C4-2B (cell line): Measurements from ENCODE around the gene TENM4.

Source experiments
- H3K27ac ChIP-seq: fragments of 450-650 bp; 2 replicates; pipeline ENCODE4 v1.5.1; 2017
- CTCF ChIP-seq: fragments of 450-650 bp; conservative IDR thresholded peaks from 2 replicates; pipeline ENCODE4 v1.5.1; 2017; ENCODE audit warnings: mild to moderate bottlenecking
- ZFX ChIP-seq: fragments of 450-650 bp; IDR thresholded peaks from 2 replicates; pipeline ENCODE4 v1.6.1; 2017

Gene TENM4

DNA sequence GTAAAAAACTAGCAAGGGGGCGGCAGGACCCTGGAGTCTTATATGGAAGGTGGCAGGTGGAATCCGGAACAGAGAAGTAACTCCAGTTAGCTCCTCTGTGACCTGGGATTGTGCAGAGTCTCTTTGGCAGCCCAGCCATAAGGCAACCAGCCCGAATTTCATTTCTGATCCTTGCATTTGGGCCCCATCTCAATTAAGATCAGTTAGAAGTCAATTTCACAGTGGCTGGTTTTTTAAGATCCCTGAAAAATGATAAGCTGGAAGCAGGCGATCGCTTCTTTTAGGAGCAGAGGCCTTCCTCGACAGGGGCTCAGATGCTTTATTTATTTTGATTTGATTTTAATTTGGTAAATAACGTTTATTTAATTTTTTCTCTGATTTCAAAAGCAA lies 199.0 kb downstream of the TENM4 start:
- TF ChIP-seq ZFX (no peak), CTCF (no peak)
- H3K27ac ChIP-seq: no peak overlapping the region

- H3K27ac ChIP-seq: no peak overlapping the region
- TF ChIP-seq ZFX (no peak), CTCF (no peak)
These were observed 199.5 kb downstream of the TENM4 start for GRCh38 chr11:79241205-79241851.

DNA sequence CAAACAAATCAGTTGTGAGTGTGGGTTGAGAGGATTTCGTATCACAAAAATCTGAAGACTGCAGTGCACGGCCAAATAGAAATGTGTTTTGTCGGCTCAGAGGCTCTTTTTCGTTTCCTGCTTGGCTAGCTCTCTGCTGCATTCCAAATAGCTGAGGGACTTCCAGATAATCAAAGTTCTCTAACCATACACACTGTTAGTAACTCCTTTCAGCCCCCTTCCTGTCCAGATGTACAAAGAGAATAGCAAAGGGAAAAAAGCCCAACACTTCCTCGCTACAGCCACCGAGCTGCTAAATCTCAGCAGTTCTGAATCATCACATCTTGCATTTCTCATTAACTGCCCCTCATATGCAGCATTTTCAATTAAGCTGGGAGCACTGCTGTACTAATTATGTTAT lies 203.1 kb downstream of the TENM4 start:
- TF ChIP-seq CTCF: no peak
- no peak for TF ChIP-seq ZFX

GRCh38 chr11:79237091-79237490 lies 203.7 kb downstream of the TENM4 start:
- no peak overlapping the region for H3K27ac ChIP-seq
- TF ChIP-seq ZFX: no peak
- no peak for TF ChIP-seq CTCF

More for the DNA sequence above, 203.1 kb downstream of the TENM4 start:
- no peak overlapping the region for H3K27ac ChIP-seq

- H3K27ac ChIP-seq: no peak overlapping the region
- TF ChIP-seq ZFX (no peak), CTCF (no peak)
These were observed 204.3 kb downstream of the TENM4 start for GRCh38 chr11:79236541-79236971.

DNA sequence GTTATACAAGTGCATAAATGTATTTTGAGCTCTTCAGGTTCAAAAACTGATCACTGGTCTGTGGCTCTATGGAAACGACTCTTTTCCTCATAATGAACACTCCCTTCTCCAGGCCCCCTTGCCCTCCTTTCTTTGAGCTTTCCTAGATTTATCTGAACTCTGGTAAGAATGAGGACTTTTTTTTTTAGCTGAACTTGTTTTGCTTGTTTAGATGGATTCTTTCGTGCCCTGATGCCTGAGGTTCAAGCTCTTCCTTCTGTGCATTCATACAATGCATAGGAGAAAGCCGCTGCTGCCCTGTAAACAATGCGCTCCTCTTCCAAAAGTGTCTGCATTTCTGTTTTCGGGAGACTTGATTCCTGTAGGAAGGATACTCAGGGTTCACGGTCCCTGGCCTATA lies 205.1 kb downstream of the TENM4 start:
- H3K27ac ChIP-seq: no peak overlapping the region

DNA sequence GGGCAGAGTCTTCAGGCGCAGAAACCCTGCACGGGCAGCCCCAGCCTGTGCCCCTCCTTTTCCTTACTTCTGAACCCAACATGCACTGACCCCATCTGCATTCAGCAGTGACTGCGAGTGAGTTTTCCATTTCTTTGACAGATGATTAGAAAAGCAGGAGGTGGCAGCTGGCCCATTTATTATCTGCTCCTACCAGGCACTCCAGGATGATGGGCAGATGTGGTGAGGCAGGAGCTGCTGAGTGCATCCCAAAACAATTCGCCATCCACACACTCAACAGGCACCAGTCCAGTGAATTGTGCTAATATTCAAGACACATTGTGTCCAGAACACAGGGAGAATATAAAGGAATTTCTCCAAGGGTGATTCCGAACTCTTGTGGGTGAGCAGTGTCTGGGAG lies 208.5 kb downstream of the TENM4 start:
- TF ChIP-seq CTCF: no peak
- no peak for TF ChIP-seq ZFX
- no peak overlapping the region for H3K27ac ChIP-seq

More for the DNA sequence above, 205.1 kb downstream of the TENM4 start:
- TF ChIP-seq ZFX: no peak
- no peak for TF ChIP-seq CTCF
